Measurements from ENCODE around the gene BRD4. TPM values are rescaled to one million over a fixed set of nuclear protein-coding genes. Genes with fewer than 3 reads are reported as not detected.

The BRD4 gene
- polyA plus RNA-seq, 1 donor (not counting 4 experiments of a cell fraction or from before 2014, with no cell fraction given) = 5.5 TPM

DNA sequence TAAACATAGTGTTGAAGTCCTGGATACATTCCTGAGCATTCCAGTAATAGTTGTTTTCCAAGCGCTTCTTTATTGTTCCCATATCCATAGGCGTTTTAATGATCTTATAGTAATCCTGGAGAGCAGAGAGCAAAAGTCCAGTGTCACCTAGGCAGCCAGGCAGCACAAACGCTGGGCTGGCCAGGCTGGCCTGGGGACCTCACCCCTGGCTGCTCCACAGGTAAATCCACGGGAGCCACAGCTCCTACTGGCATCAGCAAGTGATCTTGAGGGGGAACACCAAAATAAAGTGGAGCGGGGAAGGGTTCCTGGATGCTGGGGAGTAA is 63.4 kb downstream of the BRD4 start:
- H4K20me1 ChIP-seq (ENCODE audit: control insufficient read depth, extremely low read depth, insufficient read depth, low read length) = peaks cover 60% of the 10 kb centered on the region
- FAIRE-seq (no peak), DNase-seq (ENCODE audit: low read depth, low spot score) (no peak)
- H3K9ac ChIP-seq (ENCODE audit: control insufficient read depth, extremely low read depth, insufficient read depth, low read length) = no peak overlapping the region
- no peak overlapping the region for H2AFZ ChIP-seq (ENCODE audit: control insufficient read depth, low read length)
- H3K4me2 ChIP-seq (ENCODE audit: control insufficient read depth, extremely low read depth, insufficient read depth, low read depth, low read length) = no peak overlapping the region
- dilution Hi-C loops (cut with MboI; ENCODE audit: extremely low pct_ligation_motif_present, low sequenced_read_pairs) = no loop called here
- peaks cover 87% of the 10 kb centered on the region for H3K79me2 ChIP-seq (ENCODE audit: control insufficient read depth, insufficient read depth, low read length)
- H3K9me1 ChIP-seq (ENCODE audit: control insufficient read depth, extremely low read depth, insufficient read depth, low read length) = no peaks in the 10 kb centered on the region
- no peak overlapping the region for H3K4me3 ChIP-seq (ENCODE audit: control insufficient read depth in 2 of 3, extremely low read depth in 1 of 3, insufficient read depth in 2 of 3, low read depth in 1 of 3, low read length in 3 of 3)
- H3K36me3 ChIP-seq (ENCODE audit: control insufficient read depth in 2 of 2, extremely low read depth in 1 of 2, insufficient read depth in 2 of 2, low read length in 2 of 2) = peaks cover 36 to 74% of the 10 kb centered on the region in 2 experiments
- TF ChIP-seq, protein P1, sequence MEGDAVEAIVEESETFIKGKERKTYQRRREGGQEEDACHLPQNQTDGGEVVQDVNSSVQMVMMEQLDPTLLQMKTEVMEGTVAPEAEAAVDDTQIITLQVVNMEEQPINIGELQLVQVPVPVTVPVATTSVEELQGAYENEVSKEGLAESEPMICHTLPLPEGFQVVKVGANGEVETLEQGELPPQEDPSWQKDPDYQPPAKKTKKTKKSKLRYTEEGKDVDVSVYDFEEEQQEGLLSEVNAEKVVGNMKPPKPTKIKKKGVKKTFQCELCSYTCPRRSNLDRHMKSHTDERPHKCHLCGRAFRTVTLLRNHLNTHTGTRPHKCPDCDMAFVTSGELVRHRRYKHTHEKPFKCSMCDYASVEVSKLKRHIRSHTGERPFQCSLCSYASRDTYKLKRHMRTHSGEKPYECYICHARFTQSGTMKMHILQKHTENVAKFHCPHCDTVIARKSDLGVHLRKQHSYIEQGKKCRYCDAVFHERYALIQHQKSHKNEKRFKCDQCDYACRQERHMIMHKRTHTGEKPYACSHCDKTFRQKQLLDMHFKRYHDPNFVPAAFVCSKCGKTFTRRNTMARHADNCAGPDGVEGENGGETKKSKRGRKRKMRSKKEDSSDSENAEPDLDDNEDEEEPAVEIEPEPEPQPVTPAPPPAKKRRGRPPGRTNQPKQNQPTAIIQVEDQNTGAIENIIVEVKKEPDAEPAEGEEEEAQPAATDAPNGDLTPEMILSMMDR (optimal IDR thresholded peaks at IDR 0.05 in 1 of 3, IDR thresholded peaks at IDR 0.05 in 1 of 3, conservative IDR thresholded peaks at IDR 0.05 in 1 of 3; ENCODE audit: extremely low read depth in 1 of 3, insufficient read depth in 2 of 3, low read length in 3 of 3) = no peak
- TF ChIP-seq EZH2 (IDR thresholded peaks at IDR 0.05; ENCODE audit: low read length) = no peak
- no peak overlapping the region for H3K27ac ChIP-seq (ENCODE audit: control insufficient read depth, insufficient read depth, low read length)
- no peaks in the 10 kb centered on the region for H3K27me3 ChIP-seq (ENCODE audit: control insufficient read depth, extremely low read depth, insufficient read depth, low read length)
- peaks cover 4% of the 10 kb centered on the region for H3K4me1 ChIP-seq (ENCODE audit: control insufficient read depth, extremely low read depth, insufficient read depth, low read length)
- no peaks in the 10 kb centered on the region for H3K9me3 ChIP-seq (ENCODE audit: control insufficient read depth, low read depth, low read length)

DNA sequence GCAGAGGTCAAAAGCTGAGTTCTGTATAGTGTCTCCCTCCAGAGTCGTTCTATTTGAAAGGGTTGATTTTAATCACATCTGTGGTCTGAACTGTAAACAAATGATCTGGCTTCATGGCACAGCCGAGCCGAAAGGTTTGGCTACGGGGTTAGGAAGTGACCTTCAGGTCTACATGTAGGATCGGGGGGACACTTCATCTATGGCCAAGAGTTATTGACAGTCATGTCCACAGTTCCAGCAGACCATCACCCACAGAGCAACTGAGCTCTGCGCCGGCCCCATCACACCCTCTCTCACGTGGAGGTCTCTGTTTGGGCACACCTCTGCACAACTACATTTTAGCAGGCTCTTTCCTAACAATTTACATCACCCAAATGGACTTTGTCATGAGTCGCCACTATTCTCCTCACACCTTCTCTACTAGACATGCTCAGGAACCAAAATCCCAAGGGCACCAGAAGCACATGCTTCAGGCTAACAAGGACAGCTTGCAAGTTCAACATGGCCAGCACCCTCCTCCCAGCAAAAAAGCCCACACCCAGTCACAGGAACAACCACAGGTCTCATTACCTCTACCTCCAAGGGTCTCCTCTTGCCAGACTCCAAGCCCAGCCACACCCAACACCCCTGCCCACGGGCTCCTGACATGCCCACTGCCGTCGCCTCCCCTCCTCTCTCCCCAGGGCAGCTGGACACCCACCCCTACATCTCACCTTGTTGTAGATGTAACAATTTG is 64.0 kb downstream of the BRD4 start:
- Histone ChIP-seq H3K9me1 (ENCODE audit: control insufficient read depth, extremely low read depth, insufficient read depth, low read length) (no peaks in the 10 kb centered on the region), H3K79me2 (ENCODE audit: control insufficient read depth, insufficient read depth, low read length) (peaks cover 87% of the 10 kb centered on the region), H3K36me3 (ENCODE audit: control insufficient read depth in 2 of 2, extremely low read depth in 1 of 2, insufficient read depth in 2 of 2, low read length in 2 of 2) (peaks cover 41 to 78% of the 10 kb centered on the region in 2 experiments), H3K27ac (ENCODE audit: control insufficient read depth, insufficient read depth, low read length) (no peak overlapping the region), H4K20me1 (ENCODE audit: control insufficient read depth, extremely low read depth, insufficient read depth, low read length) (peaks cover 60% of the 10 kb centered on the region), H3K9me3 (ENCODE audit: control insufficient read depth, low read depth, low read length) (no peaks in the 10 kb centered on the region), H3K27me3 (ENCODE audit: control insufficient read depth, extremely low read depth, insufficient read depth, low read length) (no peaks in the 10 kb centered on the region), H3K4me3 (ENCODE audit: control insufficient read depth in 2 of 3, extremely low read depth in 1 of 3, insufficient read depth in 2 of 3, low read depth in 1 of 3, low read length in 3 of 3) (no peak overlapping the region), H3K4me2 (ENCODE audit: control insufficient read depth, extremely low read depth, insufficient read depth, low read depth, low read length) (no peak overlapping the region), H3K4me1 (ENCODE audit: control insufficient read depth, extremely low read depth, insufficient read depth, low read length) (peaks cover 4% of the 10 kb centered on the region), H2AFZ (ENCODE audit: control insufficient read depth, low read length) (no peak overlapping the region), H3K9ac (ENCODE audit: control insufficient read depth, extremely low read depth, insufficient read depth, low read length) (no peak overlapping the region)
- TF ChIP-seq EZH2 (IDR thresholded peaks at IDR 0.05; ENCODE audit: low read length) = no peak
- TF ChIP-seq, protein P1 (optimal IDR thresholded peaks at IDR 0.05 in 1 of 3, IDR thresholded peaks at IDR 0.05 in 1 of 3, conservative IDR thresholded peaks at IDR 0.05 in 1 of 3; ENCODE audit: extremely low read depth in 1 of 3, insufficient read depth in 2 of 3, low read length in 3 of 3) = no peak
- DNase-seq (ENCODE audit: low read depth, low spot score) (no peak), FAIRE-seq (no peak)
- dilution Hi-C loops (cut with MboI; ENCODE audit: extremely low pct_ligation_motif_present, low sequenced_read_pairs) = no loop called here
